HG02973 (cell line): ENCODE results near the gene ACSF3.

ENCODE experiments used
- ATAC-seq: cut with Tn5 transposase; IDR thresholded peaks from one replicate; pipeline ENCODE4 v1.9.1; 2021; ENCODE audit warnings: moderate library complexity; ENCODE audit not compliant: unreplicated experiment

The ACSF3 gene

DNA sequence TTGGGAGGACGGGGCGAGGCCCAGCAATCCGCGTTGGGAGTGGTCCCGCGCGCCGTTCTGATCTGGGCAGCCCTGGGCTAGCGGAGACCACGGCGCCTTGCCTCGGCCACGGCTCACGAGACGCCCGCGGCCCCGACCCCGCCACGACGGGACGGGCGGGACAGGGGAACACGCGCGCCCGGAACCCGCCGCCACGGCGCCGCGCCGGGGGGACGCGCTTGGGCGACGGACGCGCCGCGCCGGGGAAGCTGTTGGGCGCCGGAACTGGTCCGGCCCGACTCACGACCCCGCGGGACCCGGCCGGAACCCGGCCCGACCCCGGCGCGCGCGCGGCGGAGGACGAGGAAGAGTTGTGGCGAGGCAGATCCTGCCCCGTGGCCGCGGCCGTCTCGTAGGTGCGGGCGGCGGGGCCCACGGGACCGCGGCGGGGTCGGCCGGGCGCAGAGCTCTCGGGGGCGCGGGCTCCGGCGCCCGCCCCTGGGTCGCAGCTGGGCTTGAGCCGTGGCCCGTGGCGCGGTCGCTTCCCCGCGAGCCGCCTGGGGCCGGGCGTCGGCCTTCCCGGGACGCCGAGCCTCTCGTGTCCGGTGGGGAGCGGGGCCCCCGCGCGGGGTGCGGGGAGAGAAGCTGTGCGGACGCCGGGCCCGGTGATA, at the start of gene ACSF3:
ACSF3 (plus strand) TSS at position 251 of the 650 bp plus-strand sequence. CDS start 6,830 bp downstream, outside the sequence.
- ATAC-seq: no peak

GRCh38 chr16:89044418-89045180, 49.1 kb upstream of the ACSF3 start:
- ATAC-seq: no peak

- no peak for ATAC-seq
Measured at GRCh38 chr16:89045181-89045815, 48.4 kb upstream of the ACSF3 start.

GRCh38 chr16:89045881-89046280, 47.8 kb upstream of the ACSF3 start:
- no peak for ATAC-seq

- ATAC-seq: no peak
Measured at GRCh38 chr16:89046491-89046890, 47.2 kb upstream of the ACSF3 start.

GRCh38 chr16:89047331-89048089, 46.1 kb upstream of the ACSF3 start:
- ATAC-seq: no peak

DNA sequence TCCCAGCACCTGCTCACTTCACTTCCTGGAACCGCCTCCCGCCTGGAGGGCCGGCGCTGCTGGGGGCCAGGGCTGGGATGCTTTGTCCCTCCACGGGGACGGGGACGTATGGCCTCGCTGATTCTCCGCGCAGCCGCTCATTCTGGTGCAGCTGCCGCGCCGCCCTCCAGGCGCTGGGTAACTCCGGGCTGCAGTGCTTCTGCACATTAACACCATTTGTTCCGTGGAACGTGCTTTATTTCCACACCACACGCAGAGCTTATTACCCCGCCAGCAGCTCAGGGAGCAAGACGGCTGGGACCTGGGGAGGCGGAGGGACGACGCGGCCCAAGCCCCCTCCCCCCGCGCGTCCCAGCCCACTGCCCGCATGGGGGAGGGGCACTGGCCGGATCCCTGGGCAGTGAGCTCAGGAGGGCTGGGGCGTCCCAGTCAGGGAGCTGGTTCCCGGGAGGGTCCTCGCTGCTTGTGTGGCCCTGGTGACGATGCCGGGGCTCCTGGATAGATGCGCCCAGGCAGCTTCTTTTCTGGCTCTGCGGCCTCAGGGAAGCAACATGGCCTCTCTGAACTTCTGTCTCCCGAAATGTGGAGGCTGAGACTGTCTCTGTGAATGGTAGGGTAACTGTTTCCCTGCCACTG, 45.4 kb upstream of the ACSF3 start:
- no peak for ATAC-seq

GRCh38 chr16:89048871-89049422, 44.7 kb upstream of the ACSF3 start:
- no peak for ATAC-seq

DNA sequence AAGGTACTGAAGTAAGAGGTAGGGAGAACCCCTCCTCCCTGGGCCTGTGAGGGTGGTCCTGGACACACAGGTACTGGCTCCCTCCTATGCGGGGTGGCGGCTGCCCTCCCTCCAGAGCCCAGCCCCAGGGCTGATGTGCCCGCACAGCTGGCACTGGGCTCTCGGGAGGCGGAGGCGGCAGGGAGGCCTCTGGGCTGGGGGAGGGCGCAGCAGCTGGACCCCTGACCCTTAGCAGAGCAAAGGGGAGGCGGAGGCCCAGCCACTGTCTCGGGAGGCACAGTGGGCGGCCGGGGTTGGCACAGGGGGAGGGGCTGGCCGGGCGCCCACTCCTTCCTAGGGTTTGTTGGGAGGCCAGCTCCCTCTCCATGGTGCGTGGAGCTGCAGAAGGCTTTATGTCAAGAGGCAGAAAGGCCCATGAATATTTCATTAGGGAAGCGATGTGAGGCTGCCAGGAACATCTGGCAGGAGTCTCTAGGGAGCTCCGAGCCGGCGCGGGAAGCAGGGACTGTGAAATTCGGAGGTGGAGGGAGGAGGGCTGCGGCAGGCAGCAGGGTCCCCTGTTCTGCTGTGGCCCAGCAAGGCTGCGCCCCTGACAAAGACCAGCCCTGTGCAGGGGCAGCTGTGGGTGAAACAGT, 44.1 kb upstream of the ACSF3 start:
- no peak for ATAC-seq

DNA sequence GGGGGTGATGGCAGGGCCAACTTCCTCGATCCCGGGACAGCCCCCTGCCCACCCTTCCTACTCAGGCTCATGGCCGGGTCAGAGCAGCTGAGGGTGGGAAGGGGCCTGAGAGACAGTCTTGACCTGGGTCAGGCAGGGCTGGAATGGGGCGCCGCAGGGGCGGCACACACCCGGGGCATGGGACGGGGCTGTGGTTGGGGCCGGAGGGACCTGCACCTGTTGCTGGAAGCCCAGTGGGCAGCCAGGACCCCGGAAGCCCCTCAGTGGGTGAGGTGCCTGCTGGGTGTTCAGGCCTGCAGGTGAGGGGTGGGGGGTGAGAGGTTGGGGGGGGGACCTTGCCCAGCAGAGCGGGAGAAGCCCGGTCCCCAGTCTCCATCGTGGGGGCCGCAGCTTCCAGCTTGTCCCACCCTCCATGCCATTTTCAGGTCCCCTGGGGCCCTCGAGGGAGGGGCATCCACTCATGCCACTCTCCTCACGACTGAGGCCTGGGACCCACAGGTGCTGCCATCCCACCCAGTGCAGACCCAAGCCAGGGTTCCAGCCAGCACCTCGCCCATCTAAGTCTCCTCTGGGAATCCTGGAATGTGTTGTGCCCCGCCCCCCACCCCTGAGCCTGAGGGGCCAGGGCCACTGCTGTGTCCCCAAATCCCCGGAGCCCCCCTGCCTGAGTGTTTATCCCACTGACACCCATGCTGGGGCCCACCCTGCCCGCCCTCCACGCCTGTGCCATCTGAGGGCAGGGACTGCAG, 43.4 kb upstream of the ACSF3 start:
- ATAC-seq: no peak

DNA sequence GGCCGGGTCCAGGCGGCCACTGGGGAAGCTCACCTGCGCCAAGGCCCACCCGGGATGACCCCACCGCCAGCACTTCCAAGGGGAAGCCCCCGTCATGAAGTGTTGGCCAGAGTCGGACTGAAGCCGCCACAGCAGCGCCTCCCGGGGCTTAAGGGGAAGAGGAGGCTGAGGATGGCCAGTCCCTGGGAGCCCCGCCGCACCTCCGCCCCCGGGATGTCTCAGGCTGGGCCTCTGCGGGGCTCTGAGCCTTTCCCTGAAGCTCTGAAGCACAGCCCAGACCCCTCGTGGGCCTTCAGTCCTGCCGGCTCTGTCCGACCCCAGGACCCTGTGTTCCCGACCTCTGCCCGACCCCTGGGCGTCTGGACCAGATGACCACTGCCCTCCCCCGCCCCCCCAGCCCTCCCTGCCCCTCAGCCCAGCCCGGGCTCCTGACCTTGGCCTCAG, 42.8 kb upstream of the ACSF3 start:
- ATAC-seq: no peak

GRCh38 chr16:89051521-89052166, 42.0 kb upstream of the ACSF3 start:
- no peak for ATAC-seq

DNA sequence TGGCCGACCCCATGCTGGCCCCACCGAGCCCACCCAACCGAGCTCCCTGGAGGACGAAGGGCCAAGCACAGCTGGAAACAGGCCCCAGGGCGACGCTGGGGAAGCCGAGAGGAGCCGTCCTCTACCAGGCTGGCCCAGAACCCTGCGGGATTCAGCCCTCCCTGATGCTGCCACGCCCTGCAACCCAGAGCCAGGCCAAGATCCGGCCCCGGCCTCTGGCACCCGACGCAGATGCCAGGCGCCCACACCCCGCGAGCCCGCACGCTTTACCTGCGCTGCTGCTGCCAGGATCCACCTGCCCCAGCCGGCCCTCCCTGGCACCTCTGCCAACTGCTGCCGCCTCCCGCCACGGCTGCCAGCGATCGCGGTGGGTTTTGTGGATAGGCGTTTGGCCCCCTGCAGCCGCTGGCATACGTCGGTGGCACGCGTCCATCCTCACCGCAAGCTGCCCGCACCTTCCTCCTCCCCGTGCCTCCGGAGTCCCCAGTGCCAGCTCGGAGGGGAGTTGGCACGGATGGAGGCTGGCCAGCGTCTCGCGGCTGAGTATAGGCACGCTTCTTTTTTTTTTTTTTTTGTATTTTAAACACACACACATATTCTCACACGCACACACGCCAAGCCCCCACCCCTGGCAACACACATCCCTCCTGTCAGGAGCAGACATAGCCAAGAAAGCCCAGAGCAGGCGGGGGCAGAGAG, 41.3 kb upstream of the ACSF3 start:
- ATAC-seq: no peak

DNA sequence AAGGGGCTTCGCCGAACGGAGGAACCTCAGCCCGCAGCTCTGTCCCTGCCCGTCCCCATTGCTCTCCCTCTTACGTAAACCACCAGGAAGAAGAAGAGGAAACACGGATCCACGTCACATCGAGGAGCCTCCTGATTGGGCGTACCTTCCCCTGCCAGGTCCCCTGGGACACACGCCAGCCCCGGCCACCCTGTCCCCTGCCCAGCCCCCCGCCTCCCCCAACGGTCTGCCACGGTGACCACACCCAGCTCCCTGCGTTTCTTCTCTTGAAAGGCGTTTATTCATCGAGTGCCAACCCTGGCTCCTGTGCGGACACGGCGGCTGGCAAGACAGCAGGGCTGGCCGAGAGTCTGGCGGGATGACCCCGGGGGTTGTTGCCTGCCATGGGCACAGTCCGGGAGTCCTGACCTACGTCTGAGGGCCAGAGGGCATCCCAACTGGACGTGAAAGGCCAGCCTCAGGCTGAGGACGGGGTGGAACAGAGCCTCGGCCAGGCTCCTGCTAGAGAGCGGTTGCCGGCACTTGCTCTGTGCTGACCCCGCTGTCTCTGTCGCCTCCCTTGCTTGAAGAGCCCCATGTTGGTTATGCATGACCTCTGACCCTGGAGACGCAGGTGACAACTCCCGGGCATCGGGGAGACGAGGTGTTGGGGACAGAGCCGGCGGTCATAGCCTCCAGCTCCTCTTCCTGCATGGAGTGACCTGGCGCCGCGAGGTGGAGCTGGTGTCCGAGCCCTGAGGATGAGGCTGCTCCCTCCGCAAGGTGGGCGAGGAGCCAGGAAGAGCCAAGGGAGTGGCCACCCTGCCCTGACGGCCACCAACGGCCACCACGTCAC, 40.5 kb upstream of the ACSF3 start:
- ATAC-seq: no peak

- ATAC-seq: no peak
Measured at GRCh38 chr16:89053725-89054029, 40.0 kb upstream of the ACSF3 start.

DNA sequence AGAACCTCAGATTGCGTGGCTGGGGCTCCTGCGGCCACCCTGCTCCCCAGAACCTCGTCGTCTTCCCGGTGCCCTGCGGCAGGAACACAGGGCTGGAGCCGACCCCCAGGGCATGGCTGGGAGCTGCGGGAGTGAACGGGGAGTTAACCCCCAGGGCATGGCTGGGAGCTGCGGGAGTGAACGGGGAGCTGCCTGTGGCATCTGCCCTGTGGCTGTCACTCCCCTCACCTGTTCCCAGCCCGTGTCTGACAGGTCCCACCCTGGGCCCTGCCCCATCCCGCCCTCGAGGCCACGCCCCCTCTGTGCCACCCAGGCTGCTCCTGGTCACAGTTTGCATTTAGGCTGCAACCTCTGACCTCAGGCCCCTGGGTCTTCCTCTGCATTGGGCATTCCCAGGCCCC, 39.4 kb upstream of the ACSF3 start:
- ATAC-seq: no peak

- no peak for ATAC-seq
Measured at GRCh38 chr16:89054714-89055113, 38.9 kb upstream of the ACSF3 start.

DNA sequence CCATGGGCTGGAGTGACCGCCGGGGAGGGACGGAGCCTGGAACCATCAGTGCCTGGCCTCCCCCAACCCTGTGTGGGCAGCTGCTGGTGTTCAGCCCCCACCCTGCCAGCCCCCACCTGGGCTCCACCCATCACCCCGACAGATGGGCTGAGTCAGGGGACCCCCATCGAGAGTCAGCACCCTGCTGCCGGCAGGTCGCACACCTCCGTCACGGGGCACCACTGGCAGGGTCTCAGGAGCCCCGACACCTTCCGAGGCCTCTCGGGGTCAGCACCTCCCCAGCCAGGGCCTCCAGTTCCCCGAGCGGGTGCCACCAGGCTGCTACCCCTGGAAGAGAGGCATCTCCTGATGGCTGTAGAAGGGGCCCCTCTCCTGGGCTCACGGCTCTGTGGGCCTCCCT, 38.3 kb upstream of the ACSF3 start:
- ATAC-seq: no peak
